ENCODE measurements around the gene STK39. TPM values are rescaled to one million over a fixed set of nuclear protein-coding genes. Genes with fewer than 3 reads are reported as not detected.

STK39 gene
- total and polyA plus RNA-seq, 4 donors = 8.5 to 18.7 (median 11.2) TPM

GRCh38 chr2:168152902-168153530 lies 94.4 kb downstream of the STK39 start:
- 70 to 86% methylated on average over 2 of the region's 2 CpGs for WGBS, 2 donors
- Histone ChIP-seq H3K36me3 (ENCODE audit: control insufficient read depth in 4 of 4, insufficient read depth in 4 of 4, low read length in 4 of 4) (peaks cover 0 to 3% (median 1%) of the 10 kb centered on the region in 4 donors), H3K9ac (ENCODE audit: insufficient read depth in 1 of 2, low read length in 2 of 2) (no peak overlapping the region), H3K4me3 (no peak overlapping the region), H3K27me3 (ENCODE audit: control insufficient read depth in 3 of 3, insufficient read depth in 3 of 3, low read length in 2 of 3) (no peaks in the 10 kb centered on the region), H3K9me3 (ENCODE audit: control insufficient read depth in 4 of 4, insufficient read depth in 3 of 4, low read length in 3 of 4) (no peaks in the 10 kb centered on the region), H3K4me1 (ENCODE audit: control insufficient read depth in 5 of 5, insufficient read depth in 5 of 5, low read length in 5 of 5) (peaks cover 0 to 23% (median 2%) of the 10 kb centered on the region in 5 donors), H3K27ac (ENCODE audit: low read depth in 1 of 2, low read length in 1 of 2) (no peak overlapping the region)
- no peak for TF ChIP-seq CTCF (IDR thresholded peaks at IDR 0.05; ENCODE audit: control extremely low read depth, extremely low read depth)
- ATAC-seq (ENCODE audit: insufficient read depth, low FRiP score) (no peak), DNase-seq (peak in 2 of 3 donors; percentile 33 to 75)

- DNase-seq (no peak), ATAC-seq (ENCODE audit: insufficient read depth, low FRiP score) (no peak)
- WGBS, 2 donors = 75% methylated on average over 6 of the region's 6 CpGs
- peaks cover 0 to 36% (median 2%) of the 10 kb centered on the region in 5 donors for H3K4me1 ChIP-seq (ENCODE audit: control insufficient read depth in 5 of 5, insufficient read depth in 5 of 5, low read length in 5 of 5)
- H3K36me3 ChIP-seq (ENCODE audit: control insufficient read depth in 4 of 4, insufficient read depth in 4 of 4, low read length in 4 of 4) = no peaks in the 10 kb centered on the region
- H3K27me3 ChIP-seq (ENCODE audit: control insufficient read depth in 3 of 3, insufficient read depth in 3 of 3, low read length in 2 of 3) = no peaks in the 10 kb centered on the region
- no peaks in the 10 kb centered on the region for H3K9me3 ChIP-seq (ENCODE audit: control insufficient read depth in 4 of 4, insufficient read depth in 3 of 4, low read length in 3 of 4)
- no peak overlapping the region for H3K4me3 ChIP-seq
- TF ChIP-seq CTCF (IDR thresholded peaks at IDR 0.05; ENCODE audit: control extremely low read depth, extremely low read depth) = no peak
- H3K27ac ChIP-seq (ENCODE audit: low read depth in 1 of 2, low read length in 1 of 2) = no peak overlapping the region
- H3K9ac ChIP-seq (ENCODE audit: insufficient read depth in 1 of 2, low read length in 2 of 2) = no peak overlapping the region
Observed at GRCh38 chr2:168149986-168150385, 97.4 kb downstream of the STK39 start.

- WGBS, 2 donors = 60 to 67% methylated on average over 5 of the region's 5 CpGs
- no peaks in the 10 kb centered on the region for H3K27me3 ChIP-seq (ENCODE audit: control insufficient read depth in 3 of 3, insufficient read depth in 3 of 3, low read length in 2 of 3)
- no peak for TF ChIP-seq CTCF (IDR thresholded peaks at IDR 0.05; ENCODE audit: control extremely low read depth, extremely low read depth)
- no peaks in the 10 kb centered on the region for H3K36me3 ChIP-seq (ENCODE audit: control insufficient read depth in 4 of 4, insufficient read depth in 4 of 4, low read length in 4 of 4)
- no peak overlapping the region for H3K4me3 ChIP-seq
- no peak for DNase-seq
- ATAC-seq (ENCODE audit: insufficient read depth, low FRiP score) = no peak
- H3K27ac ChIP-seq (ENCODE audit: low read depth in 1 of 2, low read length in 1 of 2) = no peak overlapping the region
- no peak overlapping the region for H3K9ac ChIP-seq (ENCODE audit: insufficient read depth in 1 of 2, low read length in 2 of 2)
- H3K9me3 ChIP-seq (ENCODE audit: control insufficient read depth in 4 of 4, insufficient read depth in 3 of 4, low read length in 3 of 4) = no peaks in the 10 kb centered on the region
- H3K4me1 ChIP-seq (ENCODE audit: control insufficient read depth in 5 of 5, insufficient read depth in 5 of 5, low read length in 5 of 5) = peaks cover 0 to 36% (median 2%) of the 10 kb centered on the region in 5 donors
Observed at GRCh38 chr2:168149150-168149974, 98.0 kb downstream of the STK39 start.
